Upper lobe of left lung (tissue), 4 donors: ENCODE data around the gene C16orf92.

Source experiments
- CTCF ChIP-seq, 6 experiments: fragments of 450-650 bp in 4 of 6; fragments of 200-600 bp in 2 of 6; sonication (generic) in 2 of 6; IDR thresholded peaks; one replicate each; pipeline ENCODE4 v1.5.1; 2016 to 2019; ENCODE audit warnings: antibody characterized with exemption in 6 of 6
- EP300 ChIP-seq, 4 donors: sonication (generic); formaldehyde crosslinking; IDR thresholded peaks; one replicate each; pipeline ENCODE4 v1.5.1; 2017; ENCODE audit warnings: antibody characterized with exemption in 4 of 4, control low read depth in 2 of 4
- POLR2AphosphoS5 ChIP-seq, 2 donors: sonication (generic); formaldehyde crosslinking; IDR thresholded peaks; one replicate each; pipeline ENCODE4 v1.5.1; 2017; ENCODE audit warnings: antibody characterized with exemption in 2 of 2

GRCh38 chr16:30054451-30054850 is 31.5 kb downstream of the C16orf92 start:
- TF ChIP-seq CTCF (IDR thresholded peaks at IDR 0.05), result no peak
- no peak for TF ChIP-seq EP300 (IDR thresholded peaks at IDR 0.05)
- TF ChIP-seq POLR2AphosphoS5 (IDR thresholded peaks at IDR 0.05), result no peak
